Endometrium (tissue), 2 donors: Measurements from ENCODE around the gene CAV2.

Source experiments
- FAIRE-seq: peaks from 2 replicates; lab custom pipeline; 2012; peaks lifted over from hg19 to GRCh38; lab: Jason Lieb, UNC
- donor health status: control.
- donor health status: control.

Gene CAV2

GRCh38 chr7:116524609-116525297 lies 25.2 kb downstream of the CAV2 start, which contains the start of gene CAV1:
CAV1 (plus strand) TSS chr7:116525036; CDS start chr7:116525063, 27 bp downstream.
- no peak for FAIRE-seq

GRCh38 chr7:116525298-116525912 lies 25.9 kb downstream of the CAV2 start:
- FAIRE-seq: no peak

- no peak for FAIRE-seq
Measured at GRCh38 chr7:116525913-116526861, 26.6 kb downstream of the CAV2 start.

GRCh38 chr7:116526897-116527296 lies 27.4 kb downstream of the CAV2 start:
- no peak for FAIRE-seq

- FAIRE-seq: no peak
Measured at GRCh38 chr7:116527521-116527920, 28.0 kb downstream of the CAV2 start.

- no peak for FAIRE-seq
Measured at GRCh38 chr7:116528008-116528789, 28.7 kb downstream of the CAV2 start.

- FAIRE-seq: no peak
Measured at GRCh38 chr7:116529250-116529649, 29.7 kb downstream of the CAV2 start.

GRCh38 chr7:116530107-116530820 lies 30.7 kb downstream of the CAV2 start:
- no peak for FAIRE-seq

GRCh38 chr7:116532102-116532688 lies 32.7 kb downstream of the CAV2 start:
- no peak for FAIRE-seq

- no peak for FAIRE-seq
Measured at GRCh38 chr7:116534790-116535189, 35.3 kb downstream of the CAV2 start.

GRCh38 chr7:116535416-116535815 lies 35.9 kb downstream of the CAV2 start:
- no peak for FAIRE-seq

GRCh38 chr7:116538138-116538537 lies 38.6 kb downstream of the CAV2 start:
- no peak for FAIRE-seq

- FAIRE-seq: no peak
Measured at GRCh38 chr7:116539879-116540278, 40.3 kb downstream of the CAV2 start.

- FAIRE-seq: no peak
Measured at GRCh38 chr7:116540743-116541142, 41.2 kb downstream of the CAV2 start.

GRCh38 chr7:116541951-116542350 lies 42.4 kb downstream of the CAV2 start:
- no peak for FAIRE-seq

GRCh38 chr7:116542618-116543017 lies 43.1 kb downstream of the CAV2 start:
- FAIRE-seq: no peak

GRCh38 chr7:116543664-116544063 lies 44.1 kb downstream of the CAV2 start:
- no peak for FAIRE-seq

GRCh38 chr7:116544487-116544886 lies 44.9 kb downstream of the CAV2 start:
- no peak for FAIRE-seq

- FAIRE-seq: no peak
Measured at GRCh38 chr7:116545411-116545993, 46.0 kb downstream of the CAV2 start.

- no peak for FAIRE-seq
Measured at GRCh38 chr7:116546054-116546453, 46.5 kb downstream of the CAV2 start.

- no peak for FAIRE-seq
Measured at GRCh38 chr7:116546916-116547315, 47.4 kb downstream of the CAV2 start.
